IPS-15b (cell line): ENCODE measurements around the gene USO1.
"Not testable (repeated sequence)": the region's sequence is repeated elsewhere in the genome, so short reads cannot be mapped to it uniquely, and the experiment has no call there.

Source experiments
- H3K27me3 ChIP-seq: one replicate; pipeline ENCODE4 v1.6.1; 2013; ENCODE audit warnings: low read length; ENCODE audit not compliant: control insufficient read depth, insufficient read depth
- H3K36me3 ChIP-seq: one replicate; pipeline ENCODE4 v1.6.1; 2013; ENCODE audit warnings: low read length; ENCODE audit not compliant: control insufficient read depth, insufficient read depth
- H3K4me1 ChIP-seq: one replicate; pipeline ENCODE4 v1.6.1; 2013; ENCODE audit warnings: mild to moderate bottlenecking, low read length; ENCODE audit not compliant: control insufficient read depth, insufficient read depth
- H3K4me3 ChIP-seq: one replicate; pipeline ENCODE4 v1.5.1; 2013; ENCODE audit warnings: low read depth, low read length
- H3K9ac ChIP-seq: one replicate; pipeline ENCODE4 v1.6.1; 2013; ENCODE audit warnings: low read depth, mild to moderate bottlenecking, low read length
- H3K9me3 ChIP-seq: one replicate; pipeline ENCODE4 v1.6.1; 2013; ENCODE audit warnings: mild to moderate bottlenecking, low read length; ENCODE audit not compliant: control insufficient read depth, insufficient read depth

The USO1 gene

GRCh38 chr4:75779105-75779757 lies 54.9 kb downstream of the USO1 start:
- Histone ChIP-seq H3K36me3 (peaks cover 46% of the 10 kb centered on the region), H3K27me3 (no peaks in the 10 kb centered on the region), H3K9me3 (no peaks in the 10 kb centered on the region), H3K4me1 (no peaks in the 10 kb centered on the region), H3K9ac (no peak overlapping the region), H3K4me3 (no peak overlapping the region)

- Histone ChIP-seq H3K36me3 (peaks cover 33% of the 10 kb centered on the region), H3K27me3 (no peaks in the 10 kb centered on the region), H3K4me1 (no peaks in the 10 kb centered on the region), H3K4me3 (no peak overlapping the region), H3K9ac (no peak overlapping the region), H3K9me3 (no peaks in the 10 kb centered on the region)
These were observed 56.9 kb downstream of the USO1 start for GRCh38 chr4:75781305-75781704.

GRCh38 chr4:75786526-75786925 lies 62.1 kb downstream of the USO1 start:
- no peaks in the 10 kb centered on the region for H3K27me3 ChIP-seq
- no peaks in the 10 kb centered on the region for H3K4me1 ChIP-seq
- H3K36me3 ChIP-seq: peaks cover 16% of the 10 kb centered on the region
- H3K9me3 ChIP-seq: no peaks in the 10 kb centered on the region
- H3K9ac ChIP-seq: no peak overlapping the region
- H3K4me3 ChIP-seq: no peak overlapping the region

- H3K4me3 ChIP-seq: no peak overlapping the region
These were observed 62.6 kb downstream of the USO1 start for GRCh38 chr4:75786938-75787337.

GRCh38 chr4:75790024-75790423 lies 65.6 kb downstream of the USO1 start:
- Histone ChIP-seq H3K4me1 (no peaks in the 10 kb centered on the region), H3K36me3 (peaks cover 5% of the 10 kb centered on the region), H3K4me3 (no peak overlapping the region), H3K27me3 (no peaks in the 10 kb centered on the region), H3K9me3 (no peaks in the 10 kb centered on the region), H3K9ac (no peak overlapping the region)

More at GRCh38 chr4:75786938-75787337, 62.6 kb downstream of the USO1 start:
- H3K36me3 ChIP-seq: peaks cover 16% of the 10 kb centered on the region
- H3K4me1 ChIP-seq: no peaks in the 10 kb centered on the region
- no peak overlapping the region for H3K9ac ChIP-seq
- H3K9me3 ChIP-seq: no peaks in the 10 kb centered on the region
- H3K27me3 ChIP-seq: no peaks in the 10 kb centered on the region

GRCh38 chr4:75800972-75801371 lies 76.6 kb downstream of the USO1 start:
- Histone ChIP-seq H3K9me3 (no peaks in the 10 kb centered on the region), H3K27me3 (no peaks in the 10 kb centered on the region), H3K9ac (no peak overlapping the region), H3K4me3 (no peak overlapping the region), H3K4me1 (no peaks in the 10 kb centered on the region), H3K36me3 (peaks cover 3% of the 10 kb centered on the region)

GRCh38 chr4:75806035-75806434 lies 81.7 kb downstream of the USO1 start:
- H3K36me3 ChIP-seq, H3K4me3 ChIP-seq, H3K9ac ChIP-seq, H3K27me3 ChIP-seq, H3K9me3 ChIP-seq, H3K4me1 ChIP-seq: not testable (repeated sequence)

- Histone ChIP-seq H3K9ac (no peak overlapping the region), H3K27me3 (no peaks in the 10 kb centered on the region), H3K4me3 (no peak overlapping the region), H3K36me3 (peaks cover 7% of the 10 kb centered on the region), H3K4me1 (no peaks in the 10 kb centered on the region), H3K9me3 (no peaks in the 10 kb centered on the region)
These were observed 93.5 kb downstream of the USO1 start for GRCh38 chr4:75817901-75818300.

- Histone ChIP-seq H3K27me3 (no peaks in the 10 kb centered on the region), H3K36me3 (peaks cover 7% of the 10 kb centered on the region), H3K9me3 (no peaks in the 10 kb centered on the region), H3K4me3 (no peak overlapping the region), H3K4me1 (no peaks in the 10 kb centered on the region), H3K9ac (no peak overlapping the region)
These were observed 94.7 kb downstream of the USO1 start for GRCh38 chr4:75819121-75819520.

- Histone ChIP-seq H3K4me1 (no peaks in the 10 kb centered on the region), H3K27me3 (no peaks in the 10 kb centered on the region), H3K36me3 (no peaks in the 10 kb centered on the region), H3K9me3 (no peaks in the 10 kb centered on the region), H3K9ac (no peak overlapping the region), H3K4me3 (no peak overlapping the region)
These were observed 95.8 kb downstream of the USO1 start for GRCh38 chr4:75820197-75820596.

- H3K27me3 ChIP-seq: no peaks in the 10 kb centered on the region
- H3K9me3 ChIP-seq: no peaks in the 10 kb centered on the region
- no peaks in the 10 kb centered on the region for H3K4me1 ChIP-seq
- H3K4me3 ChIP-seq: no peak overlapping the region
- H3K36me3 ChIP-seq: no peaks in the 10 kb centered on the region
- no peak overlapping the region for H3K9ac ChIP-seq
These were observed 96.3 kb downstream of the USO1 start for GRCh38 chr4:75820676-75821075.

- no peaks in the 10 kb centered on the region for H3K27me3 ChIP-seq
- no peak overlapping the region for H3K9ac ChIP-seq
- H3K9me3 ChIP-seq: no peaks in the 10 kb centered on the region
- H3K4me1 ChIP-seq: no peaks in the 10 kb centered on the region
- no peak overlapping the region for H3K4me3 ChIP-seq
- no peaks in the 10 kb centered on the region for H3K36me3 ChIP-seq
These were observed 96.8 kb downstream of the USO1 start for GRCh38 chr4:75821216-75821615.
